HL-60/S4 treated with retinoic acid at 250 ng/mL for 4 days and 3 days (cell line): Measurements from ENCODE around the gene ACER2.
"Not testable (repeated sequence)": the region's sequence is repeated elsewhere in the genome, so short reads cannot be mapped to it uniquely, and the experiment has no call there.

ENCODE experiments used
- in situ Hi-C: fragments of 300-500 bp; cut with MboI; formaldehyde crosslinking; loops from 2 replicates; pipeline ENCODE4 v1.7.0; 2022; ENCODE audit warnings: low sequenced_read_pairs

Gene ACER2

DNA sequence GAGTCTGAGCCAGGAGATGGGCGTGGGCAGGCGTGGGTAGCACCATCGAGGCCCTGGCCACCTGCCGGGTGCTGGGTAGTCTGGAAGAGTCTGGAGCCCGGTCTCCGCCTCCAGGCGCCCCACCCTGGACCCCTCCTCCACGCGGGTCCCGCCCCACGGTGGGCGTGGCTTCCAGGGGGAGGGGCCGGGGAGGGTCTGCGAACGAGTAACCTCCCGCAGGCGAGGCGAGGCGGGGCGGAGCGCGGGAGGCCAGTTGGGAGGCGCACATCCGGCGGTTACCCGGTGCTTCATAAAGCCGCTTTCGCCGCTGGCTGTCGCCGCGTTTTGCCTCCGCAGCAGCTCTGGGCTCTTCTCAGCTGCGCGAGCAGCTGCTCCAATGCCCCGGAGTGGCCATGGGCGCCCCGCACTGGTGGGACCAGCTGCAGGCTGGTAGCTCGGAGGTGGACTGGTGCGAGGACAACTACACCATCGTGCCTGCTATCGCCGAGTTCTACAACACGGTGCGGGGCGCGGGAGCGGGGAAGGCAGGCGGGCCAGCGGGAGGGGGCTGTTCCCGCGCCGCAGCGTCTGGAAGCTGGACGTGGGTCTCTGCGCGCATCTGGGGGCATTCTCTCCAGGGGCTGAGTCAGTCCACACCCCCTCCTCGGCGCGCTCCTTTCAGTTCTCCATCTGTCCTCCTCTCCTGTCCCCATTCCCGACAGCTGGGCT lies at the start of gene ACER2:
TSS of gene ACER2 (plus strand) at position 317 of the 708 bp plus-strand sequence. CDS start at position 393, 76 bp downstream.
- in situ Hi-C loops, result no loop called here

DNA sequence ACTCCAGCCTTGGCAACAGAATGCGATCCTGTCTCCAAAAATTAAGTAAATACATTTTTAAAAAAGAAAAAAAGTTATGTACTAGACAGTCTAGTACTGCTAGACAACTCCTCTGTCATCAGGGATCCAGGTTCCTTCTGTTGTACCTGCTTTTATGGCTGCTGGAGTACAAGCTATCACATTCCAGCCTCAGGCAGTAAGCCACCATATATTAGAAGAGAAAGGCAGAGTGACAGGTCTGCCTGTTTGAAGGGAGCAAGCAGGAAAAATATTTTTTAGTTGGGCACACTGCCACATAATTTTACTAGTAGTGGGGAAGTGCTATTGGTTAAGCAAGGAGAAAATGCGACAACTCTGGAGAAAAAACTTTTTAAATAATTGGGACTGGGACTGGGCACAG lies 39.7 kb upstream of the ACER2 start:
- in situ Hi-C loops, result no loop called here

- in situ Hi-C loops, result no loop called here
Observed at GRCh38 chr9:19371942-19372341, 36.9 kb upstream of the ACER2 start.

DNA sequence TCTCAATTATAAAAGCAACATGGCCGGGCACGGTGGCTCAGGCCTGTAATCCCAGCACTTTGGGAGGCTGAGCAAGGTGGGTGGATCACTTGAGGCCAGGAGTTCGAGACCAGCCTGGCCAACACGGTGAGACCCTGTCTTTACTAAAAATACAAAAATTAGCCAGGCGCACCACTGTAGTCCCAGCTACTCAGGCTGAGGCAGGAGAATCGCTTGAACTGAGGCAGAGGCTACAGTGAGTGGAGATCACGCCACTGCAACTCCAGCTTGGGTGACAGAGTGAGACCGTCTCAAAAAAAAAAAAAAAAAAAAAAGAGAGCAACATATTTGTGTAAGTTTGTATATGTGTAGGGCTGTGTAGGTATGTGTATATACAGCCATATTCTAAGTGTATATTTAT lies 36.2 kb upstream of the ACER2 start:
- in situ Hi-C loops, result no loop called here

GRCh38 chr9:19373527-19373926 lies 35.3 kb upstream of the ACER2 start:
- in situ Hi-C loops, result no loop called here

DNA sequence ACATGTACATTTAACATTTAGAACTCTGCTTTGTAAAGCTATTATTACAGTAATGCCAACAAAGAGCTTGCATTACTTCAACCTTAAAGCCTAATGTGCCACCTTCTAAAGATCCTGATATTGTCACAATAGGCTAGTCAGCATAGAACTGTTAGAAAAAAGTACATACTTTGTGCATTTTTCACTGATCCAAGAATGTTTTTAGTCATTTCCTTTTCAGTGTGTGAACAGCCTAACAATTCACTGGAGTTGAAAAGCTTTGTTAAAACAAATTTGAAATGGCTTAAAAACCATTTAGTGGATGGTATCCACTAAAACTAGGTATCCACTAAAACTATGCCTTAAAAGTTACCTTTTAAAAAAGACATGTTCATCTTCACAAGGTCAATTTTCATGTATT lies 33.3 kb upstream of the ACER2 start:
- in situ Hi-C loops, result no loop called here

GRCh38 chr9:19376931-19377330 lies 31.9 kb upstream of the ACER2 start:
- in situ Hi-C loops, result no loop called here

DNA sequence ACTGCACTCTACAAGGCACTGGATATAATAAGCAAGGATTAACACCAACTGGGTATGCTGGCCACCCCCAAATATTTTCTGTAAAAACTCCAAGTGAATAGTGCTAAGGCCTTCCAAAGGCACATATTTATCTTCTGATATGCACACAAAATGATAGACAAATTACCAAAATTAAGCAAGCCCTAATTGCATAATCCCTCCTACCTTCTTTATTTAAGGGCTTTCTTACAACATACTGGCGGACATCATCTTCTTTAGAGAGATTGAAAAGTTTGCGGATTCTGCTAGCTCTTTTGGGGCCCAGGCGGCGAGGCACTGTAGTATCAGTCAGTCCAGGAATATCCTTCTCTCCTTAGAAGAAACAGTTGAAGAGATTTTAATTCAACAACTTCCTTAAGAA lies 30.6 kb upstream of the ACER2 start:
- in situ Hi-C loops, result no loop called here

GRCh38 chr9:19378647-19379046 lies 30.2 kb upstream of the ACER2 start:
- in situ Hi-C loops, result no loop called here

GRCh38 chr9:19379283-19379682 lies 29.5 kb upstream of the ACER2 start:
- in situ Hi-C loops, result no loop called here

DNA sequence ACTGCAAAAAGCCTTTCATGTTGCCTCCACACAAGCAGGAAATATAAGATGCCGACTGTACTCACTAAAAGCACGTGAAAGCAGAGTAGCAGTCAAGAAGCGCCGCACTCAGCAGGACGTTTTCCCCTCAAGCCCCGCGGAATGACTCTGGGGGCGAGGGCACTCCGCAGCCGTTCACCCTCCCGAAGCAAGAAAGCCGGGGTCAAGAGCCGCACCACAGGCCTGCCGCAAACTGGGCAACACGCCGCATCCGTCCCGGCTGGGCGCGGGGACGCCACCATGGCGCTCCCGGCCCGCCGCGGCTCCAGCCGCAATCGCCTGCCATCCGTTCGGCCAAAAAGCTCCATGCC lies 29.1 kb upstream of the ACER2 start:
- in situ Hi-C loops, result no loop called here

- in situ Hi-C loops, result no loop called here
Observed at GRCh38 chr9:19380826-19381075, 28.1 kb upstream of the ACER2 start.

DNA sequence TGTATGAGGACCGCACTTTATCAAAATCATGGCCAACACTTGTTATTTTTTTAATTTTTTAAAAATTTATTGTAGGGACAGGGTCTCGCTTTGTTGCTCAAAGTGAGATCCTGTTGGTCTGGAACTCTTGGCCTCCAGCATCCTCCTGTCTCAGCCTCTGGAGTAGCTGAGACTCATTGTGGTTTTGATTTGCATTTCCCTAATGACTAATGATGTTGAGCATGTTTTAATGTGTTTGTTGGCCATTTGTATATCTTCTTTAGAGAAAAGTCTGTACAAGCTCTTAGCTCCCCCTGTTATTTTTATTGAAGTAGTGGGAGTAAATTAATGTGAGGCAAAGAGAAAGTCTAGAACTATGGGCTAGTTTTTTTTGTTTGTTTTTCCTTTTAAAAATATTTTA lies 27.2 kb upstream of the ACER2 start:
- in situ Hi-C loops, result no loop called here

DNA sequence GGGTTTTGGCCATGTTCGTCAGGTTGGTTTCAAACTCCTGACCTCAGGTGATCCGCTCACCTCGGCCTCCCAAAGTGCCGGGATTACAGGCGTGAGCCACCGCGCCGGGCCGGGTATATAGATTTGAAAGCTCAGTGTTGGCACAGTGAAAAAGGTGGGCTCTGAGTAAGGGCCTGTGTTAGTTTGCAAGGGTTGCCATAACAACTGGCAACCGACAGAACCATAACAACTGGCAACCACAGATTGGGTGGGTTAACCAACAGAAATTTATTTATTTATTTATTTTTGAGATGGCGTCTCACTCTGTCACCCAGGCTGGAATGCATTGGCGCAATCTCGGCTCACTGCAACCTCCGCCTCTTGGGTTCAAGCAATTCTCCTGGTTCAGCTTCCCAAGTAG lies 23.6 kb upstream of the ACER2 start:
- in situ Hi-C loops, result not testable (repeated sequence)

GRCh38 chr9:19385786-19386501 lies 22.9 kb upstream of the ACER2 start:
- in situ Hi-C loops, result no loop called here

- in situ Hi-C loops, result no loop called here
Observed at GRCh38 chr9:19386502-19387044, 22.2 kb upstream of the ACER2 start.

GRCh38 chr9:19387317-19387716 lies 21.5 kb upstream of the ACER2 start:
- in situ Hi-C loops, result no loop called here

DNA sequence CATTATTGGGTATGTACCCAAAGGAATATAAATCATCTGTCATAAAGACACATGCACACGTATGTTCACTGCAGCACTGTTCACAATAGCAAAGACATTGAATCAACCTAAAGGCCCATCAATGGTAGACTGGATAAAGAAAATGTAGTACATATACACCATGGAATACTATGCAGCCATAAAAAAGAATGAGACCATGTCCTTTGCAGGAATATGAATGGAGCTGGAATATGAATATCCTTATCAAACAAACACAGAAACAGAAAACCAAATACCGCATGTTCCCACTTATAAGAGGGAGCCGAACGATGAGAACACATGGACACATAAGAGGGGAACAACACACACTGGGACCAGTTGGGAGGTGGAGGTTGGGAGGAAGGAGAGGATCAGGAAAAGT lies 19.3 kb upstream of the ACER2 start:
- in situ Hi-C loops, result not testable (repeated sequence)

DNA sequence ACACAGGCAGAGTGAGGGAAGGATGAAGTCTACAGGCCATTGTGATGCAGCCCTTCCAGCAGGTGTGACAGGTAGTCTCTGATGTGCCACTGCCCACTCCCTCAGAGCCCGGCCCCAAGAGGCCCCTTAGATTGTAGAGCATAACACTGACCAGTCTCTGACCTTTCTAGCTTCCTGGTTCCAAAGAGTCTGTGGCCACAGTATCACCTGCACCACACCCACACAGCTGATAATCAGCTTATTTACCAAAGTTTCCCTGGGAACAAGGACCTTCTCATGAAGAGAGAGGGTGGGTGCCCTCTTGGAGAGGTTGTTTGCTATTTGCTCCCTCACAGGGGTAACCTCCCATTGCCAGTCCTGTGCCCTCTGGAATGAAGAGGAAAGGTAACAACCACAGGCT lies 11.0 kb upstream of the ACER2 start:
- in situ Hi-C loops, result no loop called here

GRCh38 chr9:19403231-19403630 lies 5.6 kb upstream of the ACER2 start:
- in situ Hi-C loops, result not testable (repeated sequence)

DNA sequence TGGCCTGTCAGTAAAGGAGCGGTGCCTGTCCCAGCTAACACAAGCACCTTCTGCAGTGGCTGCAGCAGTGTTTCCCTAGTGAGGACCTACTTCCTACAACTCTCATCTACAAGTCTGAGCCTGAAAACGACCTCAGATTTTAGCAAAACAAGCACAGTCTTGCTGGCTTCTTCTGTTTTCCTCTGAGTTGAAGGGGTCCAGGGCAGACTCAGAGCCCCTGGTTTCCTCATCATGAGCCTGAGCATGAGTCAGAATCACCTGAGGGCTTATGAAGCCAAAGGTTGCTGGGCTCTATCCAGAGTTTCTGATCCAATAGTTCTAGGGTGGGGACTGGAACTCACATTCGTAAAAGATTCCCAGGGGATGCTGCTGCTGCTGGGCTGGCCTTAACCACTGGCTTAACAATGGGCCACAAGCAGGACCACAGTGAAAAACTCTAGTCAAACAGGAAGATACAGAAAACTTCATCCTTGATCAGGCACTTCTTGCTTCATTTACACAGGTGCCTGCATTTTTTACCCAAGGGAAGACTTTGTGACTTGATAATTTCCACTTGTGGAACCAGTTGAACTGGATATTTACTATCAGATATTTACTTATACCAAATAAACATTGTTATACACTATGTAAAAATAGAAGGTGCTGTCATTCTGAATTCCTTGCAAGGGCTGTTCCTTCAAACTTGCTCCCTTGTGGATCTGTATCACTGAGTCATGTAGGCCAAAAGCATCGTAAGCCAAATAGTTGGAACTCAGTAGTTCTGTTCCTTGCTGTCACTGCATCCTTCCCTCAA lies 4.3 kb upstream of the ACER2 start:
- in situ Hi-C loops, result no loop called here

- in situ Hi-C loops, result no loop called here
Observed at GRCh38 chr9:19405771-19406170, 3.0 kb upstream of the ACER2 start.
